ENCODE data around the gene ANKRD11.

Gene ANKRD11

GRCh38 chr16:89324056-89325010, 166.0 kb downstream of the ANKRD11 start:
- peak; percentile 66 to 73 (median 70) for DNase-seq

GRCh38 chr16:89323120-89323960, 167.0 kb downstream of the ANKRD11 start:
- no peak for DNase-seq

- peak; percentile 43 to 63 (median 47) for DNase-seq
Observed at GRCh38 chr16:89322321-89323119, 167.8 kb downstream of the ANKRD11 start.

- no peak for DNase-seq
Observed at GRCh38 chr16:89320782-89321501, 169.4 kb downstream of the ANKRD11 start.

GRCh38 chr16:89319886-89320781, 170.2 kb downstream of the ANKRD11 start:
- peak; percentile 79 to 88 (median 86) for DNase-seq

GRCh38 chr16:89319631-89319885, 170.8 kb downstream of the ANKRD11 start:
- DNase-seq = no peak

- no peak for DNase-seq
Observed at GRCh38 chr16:89318871-89319630, 171.3 kb downstream of the ANKRD11 start.

GRCh38 chr16:89318430-89318758, 172.0 kb downstream of the ANKRD11 start:
- no peak for DNase-seq

GRCh38 chr16:89317729-89318429, 172.5 kb downstream of the ANKRD11 start:
- DNase-seq = no peak

GRCh38 chr16:89317101-89317671, 173.2 kb downstream of the ANKRD11 start:
- no peak for DNase-seq

GRCh38 chr16:89316701-89317100, 173.7 kb downstream of the ANKRD11 start:
- no peak for DNase-seq

- DNase-seq = peak; percentile 41 to 60 (median 60)
Observed at GRCh38 chr16:89315791-89316581, 174.4 kb downstream of the ANKRD11 start.

GRCh38 chr16:89315271-89315670, 175.1 kb downstream of the ANKRD11 start:
- no peak for DNase-seq

- no peak for DNase-seq
Observed at GRCh38 chr16:89314854-89315253, 175.5 kb downstream of the ANKRD11 start.

GRCh38 chr16:89314357-89314756, 176.0 kb downstream of the ANKRD11 start:
- no peak for DNase-seq

- DNase-seq = no peak
Observed at GRCh38 chr16:89313583-89313982, 176.8 kb downstream of the ANKRD11 start.

GRCh38 chr16:89312598-89313299, 177.6 kb downstream of the ANKRD11 start:
- DNase-seq = no peak

- no peak for DNase-seq
Observed at GRCh38 chr16:89312194-89312593, 178.2 kb downstream of the ANKRD11 start.
